Fibroblast of skin of abdomen (primary cell): ENCODE data around the gene ST14. TPM values are rescaled to one million over a fixed set of nuclear protein-coding genes. Genes with fewer than 3 reads are reported as not detected.

Source experiments
- DNase-seq: peaks from one replicate; pipeline ENCODE4 v3.0.0-alpha.2; 2013
- polyA plus RNA-seq, 2 experiments: library from polyadenylated mRNA; unstranded; fragments of 120-200 nt; gene quantifications; one replicate each; pipeline ENCODE4 v1.2.1, GENCODE V29; 2013; ENCODE audit not compliant: insufficient read length in 2 of 2

The ST14 gene
- 0.04 TPM for polyA plus RNA-seq (2013, experiment 1 of 2; ENCODE audit: insufficient read length)
- 0.06 TPM for polyA plus RNA-seq (2013, experiment 2 of 2; ENCODE audit: insufficient read length)

GRCh38 chr11:130159657-130160497, at the start of gene ST14:
Gene ST14, plus strand, starts transcription at chr11:130159782. Its CDS starts 198 bp downstream, at chr11:130159980.
- DNase-seq, result no peak

- DNase-seq, result no peak
Measured at GRCh38 chr11:130110339-130111108, 49.1 kb upstream of the ST14 start.

- DNase-seq, result no peak
Measured at GRCh38 chr11:130112071-130112830, 47.3 kb upstream of the ST14 start.

- no peak for DNase-seq
Measured at GRCh38 chr11:130114281-130114680, 45.3 kb upstream of the ST14 start.

GRCh38 chr11:130114726-130115125, 44.9 kb upstream of the ST14 start:
- DNase-seq, result no peak

- peak; percentile 29 for DNase-seq
Measured at GRCh38 chr11:130115218-130115617, 44.4 kb upstream of the ST14 start.

GRCh38 chr11:130118165-130118564, 41.4 kb upstream of the ST14 start:
- DNase-seq, result no peak

- no peak for DNase-seq
Measured at GRCh38 chr11:130118636-130119387, 40.8 kb upstream of the ST14 start.

- no peak for DNase-seq
Measured at GRCh38 chr11:130120045-130120444, 39.5 kb upstream of the ST14 start.

GRCh38 chr11:130121445-130121978, 38.1 kb upstream of the ST14 start:
- peak; percentile 83 for DNase-seq

GRCh38 chr11:130122141-130122575, 37.4 kb upstream of the ST14 start:
- DNase-seq, result no peak

- no peak for DNase-seq
Measured at GRCh38 chr11:130123414-130124040, 36.1 kb upstream of the ST14 start.

GRCh38 chr11:130124096-130124495, 35.5 kb upstream of the ST14 start:
- DNase-seq, result peak; percentile 79

GRCh38 chr11:130125638-130126037, 33.9 kb upstream of the ST14 start:
- no peak for DNase-seq

- no peak for DNase-seq
Measured at GRCh38 chr11:130126516-130126915, 33.1 kb upstream of the ST14 start.

- no peak for DNase-seq
Measured at GRCh38 chr11:130127509-130127908, 32.1 kb upstream of the ST14 start.

GRCh38 chr11:130128626-130129025, 31.0 kb upstream of the ST14 start:
- DNase-seq, result no peak

GRCh38 chr11:130129922-130130321, 29.7 kb upstream of the ST14 start:
- no peak for DNase-seq

GRCh38 chr11:130131961-130132850, 27.4 kb upstream of the ST14 start:
- peak; percentile 67 for DNase-seq

- no peak for DNase-seq
Measured at GRCh38 chr11:130133716-130134115, 25.9 kb upstream of the ST14 start.
